ENCODE data around the gene WFDC8. TPM values are rescaled to one million over a fixed set of nuclear protein-coding genes. Genes with fewer than 3 reads are reported as not detected.
"Not testable (repeated sequence)": the region's sequence is repeated elsewhere in the genome, so short reads cannot be mapped to it uniquely, and the experiment has no call there.

WFDC8 gene
- total RNA-seq: not detected

DNA sequence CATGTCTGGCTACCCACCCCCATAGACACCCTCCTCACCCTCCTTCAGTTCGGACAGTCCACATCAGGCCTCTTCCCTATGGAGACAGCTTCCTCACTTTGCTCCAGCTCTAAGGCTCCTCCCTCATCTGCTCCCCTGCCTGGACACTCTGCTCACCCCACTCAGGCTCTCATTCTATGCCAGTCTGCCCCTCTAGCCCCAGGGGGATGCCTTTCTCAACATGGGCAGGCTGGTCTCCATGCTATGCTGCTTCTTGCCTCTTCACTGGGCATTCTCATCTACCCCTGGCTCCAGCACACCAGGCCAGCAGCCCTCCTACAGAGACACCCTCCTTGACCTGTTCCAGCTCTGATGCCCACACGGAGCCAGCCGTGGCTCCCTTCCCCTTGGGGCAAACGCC lies at the start of gene WFDC8:
TSS of gene WFDC8 (minus strand) at position 101 of the 400 bp plus-strand sequence. CDS start at position 64, 37 bp downstream.
- intact Hi-C loops (cut with DNase I): no loop called here
- DNase-seq (ENCODE audit: low spot score) (no peak), ATAC-seq (no peak)

- DNase-seq (ENCODE audit: low spot score) (no peak), ATAC-seq (no peak)
- intact Hi-C loops (cut with DNase I): no loop called here
Measured at GRCh38 chr20:45626540-45626939, 47.5 kb upstream of the WFDC8 start.

- intact Hi-C loops (cut with DNase I): no loop called here
- DNase-seq (ENCODE audit: low spot score): no peak
- ATAC-seq: no peak
Measured at GRCh38 chr20:45621593-45621992, 42.5 kb upstream of the WFDC8 start.

DNA sequence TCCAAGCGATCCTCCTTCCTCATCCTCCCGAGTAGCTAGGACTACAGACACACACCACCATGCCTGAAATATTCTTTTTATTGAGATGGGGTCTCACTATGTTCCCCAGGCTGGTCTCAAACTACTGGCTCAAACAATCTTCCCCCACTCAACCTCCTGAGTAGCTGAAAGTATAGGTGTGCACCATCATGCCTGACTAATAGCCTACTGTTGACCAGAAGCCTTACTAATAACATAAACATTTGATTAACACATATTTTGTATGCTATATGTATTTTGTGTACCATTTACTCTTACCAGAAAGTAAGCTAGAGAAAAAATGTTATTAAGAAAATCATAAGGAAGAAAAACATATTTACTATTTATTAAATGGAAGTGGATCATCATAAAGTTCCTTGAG lies 38.5 kb upstream of the WFDC8 start:
- intact Hi-C loops (cut with DNase I): no loop called here
- no peak for DNase-seq (ENCODE audit: low spot score)
- ATAC-seq: no peak

- no peak for DNase-seq (ENCODE audit: low spot score)
- intact Hi-C loops (cut with DNase I): no loop called here
- ATAC-seq: no peak
Measured at GRCh38 chr20:45612314-45612713, 33.2 kb upstream of the WFDC8 start.

DNA sequence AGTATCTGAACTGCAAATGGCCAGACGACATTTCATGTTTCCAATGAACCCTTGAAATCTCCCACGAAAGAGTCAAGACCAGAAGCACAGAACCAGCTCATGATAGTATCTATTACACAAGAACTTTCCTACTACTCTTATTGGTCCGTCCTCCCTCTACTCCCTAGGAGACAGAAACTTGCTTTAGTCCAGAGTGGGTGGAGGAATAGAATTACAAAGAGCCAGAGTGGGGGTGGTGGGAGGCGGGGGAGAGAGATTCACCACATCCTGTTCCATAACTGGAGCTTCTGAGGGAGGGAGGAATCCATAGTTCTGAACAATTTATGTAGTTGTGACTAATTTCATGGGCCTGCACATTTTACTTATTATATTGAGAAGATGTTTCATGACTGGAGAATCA lies 32.0 kb upstream of the WFDC8 start:
- intact Hi-C loops (cut with DNase I): no loop called here
- DNase-seq (ENCODE audit: low spot score) (no peak), ATAC-seq (no peak)

DNA sequence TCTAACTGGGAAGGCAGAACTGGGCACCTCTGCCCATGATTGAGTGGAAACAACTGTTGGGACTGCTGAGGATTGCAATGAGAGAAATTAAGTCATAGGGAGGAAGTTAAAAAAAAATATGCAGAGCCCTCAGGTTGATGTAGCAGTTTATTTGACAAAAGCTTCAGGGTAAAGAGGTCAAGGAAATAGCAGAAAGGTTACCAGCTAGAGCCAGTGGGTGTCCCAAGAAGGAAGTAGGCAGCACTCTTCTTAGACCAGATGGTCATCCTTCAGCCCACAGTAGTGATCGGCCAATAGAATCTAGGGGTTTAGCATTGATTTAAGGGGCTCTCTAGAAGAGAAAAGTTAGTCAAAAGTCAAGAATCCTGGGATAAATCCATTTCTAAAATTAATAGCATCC lies 28.7 kb upstream of the WFDC8 start:
- intact Hi-C loops (cut with DNase I): no loop called here

GRCh38 chr20:45595235-45595634 lies 16.2 kb upstream of the WFDC8 start:
- DNase-seq (ENCODE audit: low spot score) (no peak), ATAC-seq (no peak)
- intact Hi-C loops (cut with DNase I): no loop called here

More for the DNA sequence above, 28.7 kb upstream of the WFDC8 start:
- DNase-seq (ENCODE audit: low spot score) (no peak), ATAC-seq (no peak)

- intact Hi-C loops (cut with DNase I): no loop called here
- DNase-seq (ENCODE audit: low spot score) (no peak), ATAC-seq (no peak)
Measured at GRCh38 chr20:45593498-45593897, 14.4 kb upstream of the WFDC8 start.

- no peak for ATAC-seq
- intact Hi-C loops (cut with DNase I): no loop called here
- no peak for DNase-seq (ENCODE audit: low spot score)
Measured at GRCh38 chr20:45592574-45593189, 13.6 kb upstream of the WFDC8 start.

DNA sequence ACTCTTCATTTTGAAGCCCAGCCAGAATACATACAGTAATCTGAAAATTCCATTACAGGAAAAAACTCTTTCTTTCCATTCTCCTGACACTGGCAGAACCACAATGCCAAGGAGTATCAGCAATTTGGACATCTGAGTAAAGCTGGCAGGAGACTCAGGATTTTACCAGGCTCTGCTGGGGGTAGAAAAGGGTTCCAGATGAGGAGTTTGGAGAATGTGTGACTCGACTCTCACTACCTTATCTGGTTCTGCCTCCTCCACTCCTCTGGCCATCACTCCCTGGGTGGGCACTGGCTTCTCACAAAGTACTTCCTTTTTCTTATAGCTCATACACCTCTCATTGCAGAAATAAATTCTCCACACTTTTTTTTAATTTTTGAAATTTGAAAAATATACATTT lies 10.6 kb upstream of the WFDC8 start:
- ATAC-seq: no peak
- no peak for DNase-seq (ENCODE audit: low spot score)
- intact Hi-C loops (cut with DNase I): no loop called here

DNA sequence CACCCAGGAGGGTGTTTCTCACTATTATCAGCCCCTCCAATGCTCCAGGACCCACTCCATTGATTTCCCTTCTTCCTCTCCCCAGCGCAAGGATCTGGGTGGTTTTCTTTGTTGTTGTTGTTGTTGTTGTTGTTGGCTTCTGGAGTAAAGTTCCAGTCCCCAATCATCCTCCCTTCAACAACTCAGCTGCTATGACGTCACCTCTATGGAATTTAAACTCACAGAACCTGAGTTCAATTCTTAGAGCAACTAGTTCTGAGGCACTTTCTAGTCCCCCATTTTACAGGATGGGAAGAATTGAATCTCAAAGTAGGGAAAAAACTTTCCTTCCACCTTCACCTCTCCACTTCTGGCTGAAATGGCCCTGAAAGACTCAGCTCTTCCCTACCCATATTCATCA lies 9.7 kb upstream of the WFDC8 start:
- intact Hi-C loops (cut with DNase I): no loop called here
- ATAC-seq (no peak), DNase-seq (ENCODE audit: low spot score) (no peak)

DNA sequence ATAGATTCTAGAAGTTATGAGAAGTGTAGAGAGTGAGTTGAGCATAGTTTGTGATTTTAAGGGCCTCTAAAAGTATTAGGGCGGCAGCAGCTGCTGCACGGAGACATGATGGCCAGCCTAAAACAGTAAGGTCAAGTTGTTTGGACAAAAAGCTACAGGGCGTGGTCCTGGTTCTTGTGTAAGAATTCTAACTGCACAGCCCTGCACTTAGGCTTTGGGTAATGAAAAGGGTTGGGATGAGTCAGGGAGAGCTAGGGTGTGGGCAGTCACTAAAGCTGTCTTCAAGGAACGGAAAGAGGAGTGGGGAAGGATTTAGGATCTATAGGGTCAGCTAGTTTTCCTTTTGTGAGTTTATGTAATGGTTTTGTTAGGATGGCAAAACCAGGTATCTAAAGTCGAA lies 6.9 kb upstream of the WFDC8 start:
- intact Hi-C loops (cut with DNase I); ATAC-seq; DNase-seq (ENCODE audit: low spot score): not testable (repeated sequence)

DNA sequence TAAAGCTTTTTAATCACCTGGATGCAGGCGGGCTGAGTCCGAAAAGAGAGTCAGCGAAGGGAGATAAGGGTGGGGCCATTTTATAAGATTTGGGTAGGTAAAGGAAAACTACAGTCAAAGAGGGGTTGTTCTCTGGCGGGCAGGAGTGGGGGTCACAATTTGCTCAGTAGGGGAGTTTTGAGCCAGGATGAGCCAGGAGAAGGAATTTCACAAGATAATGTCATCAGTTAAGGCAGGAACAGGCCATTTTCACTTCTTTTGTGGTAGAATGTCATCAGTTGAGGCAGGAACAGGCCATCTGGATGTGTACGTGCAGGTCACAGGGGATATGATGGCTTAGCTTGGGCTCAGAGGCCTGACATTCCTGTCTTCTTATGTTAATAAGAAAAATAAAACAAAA lies 5.2 kb upstream of the WFDC8 start:
- intact Hi-C loops (cut with DNase I); ATAC-seq; DNase-seq (ENCODE audit: low spot score): not testable (repeated sequence)

DNA sequence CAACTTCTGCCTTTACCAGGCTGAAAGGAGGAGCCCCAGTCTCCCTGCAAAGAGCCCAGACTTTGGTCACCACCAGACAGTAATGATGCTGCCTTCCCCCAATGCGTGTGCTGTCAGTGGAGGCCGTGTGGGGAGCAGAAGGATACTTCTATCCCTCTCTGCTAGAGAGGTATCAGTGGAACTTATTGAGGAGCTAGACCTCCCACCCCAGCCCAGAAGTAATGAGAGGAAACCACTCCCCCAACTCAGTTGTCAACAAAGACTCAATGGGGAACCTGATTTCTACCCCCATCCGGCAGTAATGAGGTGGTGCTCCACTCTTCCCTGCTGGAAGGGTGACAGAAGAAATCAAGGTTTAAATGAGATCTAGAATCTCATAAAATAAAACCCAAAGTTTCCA lies 4.4 kb upstream of the WFDC8 start:
- ATAC-seq (no peak), DNase-seq (ENCODE audit: low spot score) (no peak)
- intact Hi-C loops (cut with DNase I): no loop called here

DNA sequence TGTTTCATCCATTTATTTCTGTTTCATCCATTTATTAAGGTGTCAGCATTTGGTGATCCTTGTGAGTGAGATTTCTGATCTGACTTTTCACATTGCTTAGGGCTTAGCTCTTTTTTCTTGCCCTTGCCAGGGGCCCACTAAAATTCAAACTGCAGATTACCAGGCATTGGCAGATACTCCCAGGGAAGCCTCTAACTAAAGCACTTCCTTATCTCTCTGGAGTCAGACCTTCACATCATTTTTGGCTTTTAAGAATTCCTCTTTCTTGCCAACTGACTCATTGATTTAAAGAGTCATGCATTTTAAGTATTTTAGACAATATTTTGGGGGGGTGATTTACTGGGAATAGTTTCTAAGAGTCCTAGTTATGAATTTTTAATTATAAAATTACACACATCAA lies 2.6 kb upstream of the WFDC8 start:
- no peak for DNase-seq (ENCODE audit: low spot score)
- intact Hi-C loops (cut with DNase I): no loop called here
- ATAC-seq: no peak

- ATAC-seq: no peak
- no peak for DNase-seq (ENCODE audit: low spot score)
Measured at GRCh38 chr20:45578231-45578630, 853 bp downstream of the WFDC8 start.

DNA sequence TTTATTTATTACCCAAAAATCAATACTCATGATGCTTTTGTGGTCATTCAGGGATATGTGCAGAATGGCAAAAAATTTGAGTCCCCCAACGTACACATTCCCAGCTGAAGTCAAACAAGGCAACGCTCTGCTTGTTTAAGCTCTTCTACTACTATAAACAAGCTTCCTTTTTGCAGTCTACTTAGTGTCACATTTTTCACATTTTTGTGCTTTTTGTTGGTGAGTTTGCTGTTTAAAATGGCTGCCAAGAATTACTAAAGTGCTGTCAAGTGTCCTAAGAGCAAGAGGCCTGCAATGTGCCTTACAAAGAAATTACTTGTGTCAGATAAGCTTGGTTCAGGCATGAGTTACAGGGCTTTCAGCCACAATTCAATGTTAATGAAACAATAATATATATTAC lies 2.1 kb downstream of the WFDC8 start:
- intact Hi-C loops (cut with DNase I): no loop called here
- no peak for DNase-seq (ENCODE audit: low spot score)
- ATAC-seq: no peak

More at GRCh38 chr20:45578231-45578630, 853 bp downstream of the WFDC8 start:
- intact Hi-C loops (cut with DNase I): no loop called here

DNA sequence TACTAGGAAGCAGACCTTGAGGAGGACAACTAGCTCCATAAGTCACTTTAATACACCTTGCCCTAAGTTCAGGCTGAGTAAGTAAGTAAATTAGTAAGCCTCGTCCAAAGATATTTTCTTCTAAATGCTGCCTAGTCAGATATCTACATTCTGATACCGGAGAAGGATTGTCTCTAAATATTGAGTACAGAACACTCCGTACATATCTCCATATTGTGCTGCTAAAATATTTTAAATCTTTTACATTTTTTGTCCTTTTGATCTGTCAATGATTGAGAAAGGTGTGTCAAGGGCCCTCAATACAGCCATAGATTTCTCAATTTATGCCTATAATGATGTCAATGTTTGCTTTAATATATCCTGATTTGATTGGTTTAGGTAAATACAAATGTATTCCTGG lies 3.2 kb downstream of the WFDC8 start:
- intact Hi-C loops (cut with DNase I): no loop called here
- DNase-seq (ENCODE audit: low spot score) (no peak), ATAC-seq (no peak)

DNA sequence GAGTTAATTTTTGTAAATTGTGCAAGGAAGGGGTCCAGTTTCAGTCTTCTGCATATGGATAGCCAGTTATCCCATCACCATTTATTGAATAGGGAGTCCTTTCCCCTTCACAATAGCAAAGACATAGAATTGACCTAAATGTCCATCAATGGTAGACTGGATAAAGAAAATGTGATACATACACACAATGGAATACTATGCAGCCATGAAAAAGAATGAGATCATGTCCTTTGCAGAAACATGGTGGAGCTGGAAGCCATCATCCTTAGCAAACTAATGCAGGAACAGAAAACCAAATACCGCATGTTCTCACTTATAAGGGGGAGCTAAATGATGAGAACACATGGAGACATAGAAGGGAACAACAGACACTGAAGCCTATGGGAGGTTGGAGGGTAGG lies 9.4 kb downstream of the WFDC8 start:
- intact Hi-C loops (cut with DNase I); DNase-seq (ENCODE audit: low spot score); ATAC-seq: not testable (repeated sequence)

DNA sequence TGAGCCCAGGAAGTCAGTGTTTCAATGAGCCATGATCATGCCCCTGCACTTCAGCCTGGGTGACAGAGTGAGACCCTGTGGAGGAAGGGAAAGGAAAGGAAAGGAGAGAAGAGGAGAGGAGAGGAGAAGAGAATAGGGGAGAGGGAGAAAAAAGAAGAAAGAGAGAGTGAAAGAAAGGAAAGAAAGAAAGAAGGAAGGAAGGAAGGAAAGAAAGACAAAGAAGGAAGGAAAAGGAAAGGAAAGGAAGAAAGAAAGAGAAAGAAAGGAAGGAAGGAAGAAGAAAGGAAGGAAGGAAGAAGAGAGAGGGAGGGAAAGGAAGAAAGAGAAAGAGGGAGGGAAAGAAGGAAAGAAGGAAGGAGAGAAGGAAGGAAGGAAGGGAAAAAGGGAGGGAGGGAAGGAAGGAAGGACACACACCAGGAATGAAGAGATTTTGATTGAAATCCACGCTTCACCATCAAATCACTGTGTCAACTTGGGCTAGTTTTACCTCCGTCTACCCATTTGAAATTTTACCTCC lies 14.3 kb downstream of the WFDC8 start:
- intact Hi-C loops (cut with DNase I): no loop called here
- no peak for ATAC-seq
- DNase-seq (ENCODE audit: low spot score): no peak
